ENCODE data around the gene CRADD.
"Not testable (repeated sequence)": the region's sequence is repeated elsewhere in the genome, so short reads cannot be mapped to it uniquely, and the experiment has no call there.

CRADD gene

GRCh38 chr12:93912086-93912733, 235.0 kb downstream of the CRADD start:
- DNase-seq = no peak

GRCh38 chr12:93913845-93914244, 236.7 kb downstream of the CRADD start:
- DNase-seq = no peak

GRCh38 chr12:93914281-93914680, 237.1 kb downstream of the CRADD start:
- DNase-seq = no peak

GRCh38 chr12:93915411-93915810, 238.2 kb downstream of the CRADD start:
- no peak for DNase-seq

- DNase-seq = no peak
These were observed 239.2 kb downstream of the CRADD start for GRCh38 chr12:93916402-93916801.

- no peak for DNase-seq
These were observed 241.1 kb downstream of the CRADD start for GRCh38 chr12:93918262-93918661.

DNA sequence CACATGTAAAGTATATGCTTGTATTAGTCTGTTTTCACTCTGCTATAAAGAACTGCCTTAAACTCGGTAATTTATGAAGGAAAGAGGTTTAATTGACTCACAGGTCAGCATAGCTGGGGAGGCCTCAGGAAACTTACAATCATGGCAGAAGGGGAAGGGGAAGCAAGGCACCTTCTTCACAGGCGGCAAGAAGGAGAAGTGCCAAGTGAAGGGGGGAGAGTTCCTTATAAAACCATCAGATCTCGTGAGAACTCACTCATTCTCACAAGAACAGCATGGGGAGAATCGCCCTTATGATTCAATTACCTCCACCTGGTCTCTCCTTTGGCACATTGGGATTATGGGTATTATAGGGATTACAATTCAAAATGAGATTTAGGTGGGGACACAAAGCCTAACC, 241.7 kb downstream of the CRADD start:
- DNase-seq = no peak

DNA sequence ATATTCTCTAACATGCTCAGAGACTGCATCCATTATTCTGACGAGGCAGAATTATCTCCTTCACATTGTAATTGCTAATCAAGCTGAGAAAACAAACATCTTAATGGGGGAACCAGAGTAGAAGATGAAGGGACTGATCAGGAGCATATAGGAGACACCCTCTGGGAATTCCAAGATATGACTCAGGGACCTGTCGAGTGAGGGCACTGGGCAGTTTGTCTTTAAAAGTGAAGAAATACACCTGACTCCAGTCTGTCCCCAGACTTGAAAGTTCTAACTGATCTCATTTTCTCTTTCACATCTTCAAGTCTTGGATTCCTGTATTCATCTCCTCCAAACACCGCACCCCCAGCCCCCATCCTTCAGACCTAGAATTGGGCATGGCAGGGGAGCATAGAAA, 244.3 kb downstream of the CRADD start:
- no peak for DNase-seq

DNA sequence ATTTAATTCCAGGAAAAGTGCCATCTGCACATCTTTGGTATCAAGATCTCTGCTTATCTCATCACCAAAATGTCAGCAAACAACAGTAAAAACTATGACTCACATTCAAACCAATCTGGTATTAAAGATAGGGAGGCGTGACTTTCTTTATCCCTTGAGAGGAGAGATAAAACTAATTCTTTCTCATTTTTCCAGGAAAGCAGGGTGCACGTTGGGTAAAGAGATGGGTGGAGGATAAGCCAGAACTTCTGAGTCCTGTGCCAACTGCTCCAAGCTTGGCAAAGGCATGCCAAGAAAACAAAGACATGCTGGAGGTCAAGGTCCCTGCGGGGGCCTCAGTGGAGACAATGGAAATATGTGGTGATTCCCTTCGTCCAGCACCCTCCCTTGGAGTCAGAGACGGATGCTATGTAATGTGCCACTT, 245.4 kb downstream of the CRADD start:
- no peak for DNase-seq

DNA sequence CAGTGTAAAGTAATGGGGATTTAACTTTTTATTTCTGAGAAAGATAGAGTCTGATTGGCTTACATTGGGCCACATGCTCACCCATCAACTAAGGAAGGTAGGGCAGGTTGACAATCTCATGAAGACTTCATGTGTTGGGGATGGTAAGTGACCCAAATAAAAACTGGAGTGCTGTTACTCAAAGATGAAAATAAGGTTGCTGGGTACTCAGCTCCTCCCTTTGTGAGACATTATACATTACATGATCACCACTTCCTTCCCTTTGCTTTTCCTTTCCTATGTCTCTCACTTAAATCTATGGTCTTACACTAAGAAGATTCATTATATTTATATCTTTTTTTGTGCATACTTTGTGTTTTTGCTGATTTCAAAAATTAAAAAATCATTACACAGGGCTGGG, 247.2 kb downstream of the CRADD start:
- no peak for DNase-seq

DNA sequence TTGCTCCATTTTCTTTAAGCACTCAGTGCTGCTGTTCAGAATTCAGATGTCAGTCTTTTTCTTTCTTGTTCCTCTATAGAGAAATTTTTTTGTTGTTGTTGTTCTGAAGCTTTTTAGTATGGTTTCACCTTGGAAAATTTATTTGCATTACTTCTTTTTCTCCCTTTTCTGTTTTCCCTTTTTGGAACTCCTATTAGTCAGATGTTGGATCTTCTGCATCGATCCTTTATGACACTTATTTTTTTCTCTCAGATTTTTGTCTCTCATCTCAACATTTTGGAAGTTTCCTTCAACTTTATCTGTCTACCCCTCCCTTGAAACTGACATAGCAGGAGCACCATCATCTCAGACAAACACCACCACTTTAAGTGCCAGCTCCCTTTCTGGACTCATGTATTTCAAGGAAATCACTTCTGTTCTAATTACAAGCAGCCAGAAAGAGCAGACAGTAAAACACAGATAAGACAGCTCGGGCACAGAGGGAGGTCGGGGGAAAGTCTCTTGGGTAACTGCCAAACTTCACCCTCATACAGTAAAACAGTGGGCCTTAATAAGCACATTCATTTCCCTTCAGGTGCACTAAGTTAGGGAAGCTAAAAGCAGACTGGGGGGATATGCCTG, 248.5 kb downstream of the CRADD start:
- no peak for DNase-seq

DNA sequence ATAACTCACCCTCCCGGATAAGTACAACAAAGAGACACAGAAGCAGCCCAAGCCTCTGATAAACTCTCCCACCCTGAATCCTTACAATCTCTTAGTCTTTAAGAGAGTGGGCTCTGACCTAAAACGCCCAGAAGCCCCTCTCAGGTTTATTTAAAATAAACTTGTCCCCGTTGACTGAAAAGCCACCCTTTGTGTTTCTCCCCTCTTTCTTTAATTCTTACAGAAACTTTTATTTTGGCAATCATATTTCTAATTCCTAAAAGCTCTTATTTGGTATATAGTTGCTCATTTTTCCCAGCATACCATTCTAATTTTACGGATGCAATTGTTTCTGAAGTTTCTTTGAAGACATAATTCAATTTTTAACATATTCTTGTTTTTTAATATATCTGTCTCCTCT, 249.1 kb downstream of the CRADD start:
- DNase-seq = no peak

DNA sequence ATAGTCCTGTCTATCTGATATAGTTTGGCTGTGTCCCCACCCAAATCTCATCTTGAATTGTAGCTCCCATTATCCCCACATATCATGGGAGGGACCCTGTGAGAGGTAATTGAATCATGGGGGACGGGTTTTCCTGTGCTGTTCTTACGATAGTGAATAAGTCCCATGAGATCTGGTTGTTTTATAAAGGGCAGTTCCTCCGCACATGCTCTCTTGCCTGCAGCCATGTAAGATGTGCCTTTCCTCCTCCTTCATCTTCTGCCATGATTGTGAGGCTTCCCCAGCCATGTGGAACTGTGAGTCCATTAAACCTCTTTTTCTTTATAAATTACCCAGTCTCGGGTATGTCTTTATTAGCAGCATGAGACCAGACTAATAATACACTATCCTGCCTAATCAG, 251.9 kb downstream of the CRADD start:
- not testable (repeated sequence) for DNase-seq

- no peak for DNase-seq
These were observed 260.6 kb downstream of the CRADD start for GRCh38 chr12:93937812-93938211.

DNA sequence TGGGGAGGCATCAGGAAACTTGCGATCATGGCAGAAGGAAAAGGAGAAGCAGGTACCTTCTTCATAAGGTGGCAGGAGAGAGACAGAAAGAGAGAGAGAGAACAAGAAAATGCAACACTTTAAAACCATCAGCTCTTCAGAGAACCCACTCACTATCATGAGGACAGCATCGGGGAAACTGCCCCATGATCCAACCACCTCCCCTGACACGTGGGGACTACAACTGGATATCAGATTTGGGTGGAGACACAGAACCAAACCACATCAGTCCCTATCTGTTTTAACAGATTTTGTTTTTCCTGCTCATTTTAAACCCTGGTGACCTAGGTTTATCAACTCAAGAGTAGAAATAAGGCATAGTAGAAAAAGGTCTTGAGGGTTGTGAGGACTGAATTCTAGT, 261.1 kb downstream of the CRADD start:
- DNase-seq = no peak

GRCh38 chr12:93938931-93939330, 261.8 kb downstream of the CRADD start:
- no peak for DNase-seq

DNA sequence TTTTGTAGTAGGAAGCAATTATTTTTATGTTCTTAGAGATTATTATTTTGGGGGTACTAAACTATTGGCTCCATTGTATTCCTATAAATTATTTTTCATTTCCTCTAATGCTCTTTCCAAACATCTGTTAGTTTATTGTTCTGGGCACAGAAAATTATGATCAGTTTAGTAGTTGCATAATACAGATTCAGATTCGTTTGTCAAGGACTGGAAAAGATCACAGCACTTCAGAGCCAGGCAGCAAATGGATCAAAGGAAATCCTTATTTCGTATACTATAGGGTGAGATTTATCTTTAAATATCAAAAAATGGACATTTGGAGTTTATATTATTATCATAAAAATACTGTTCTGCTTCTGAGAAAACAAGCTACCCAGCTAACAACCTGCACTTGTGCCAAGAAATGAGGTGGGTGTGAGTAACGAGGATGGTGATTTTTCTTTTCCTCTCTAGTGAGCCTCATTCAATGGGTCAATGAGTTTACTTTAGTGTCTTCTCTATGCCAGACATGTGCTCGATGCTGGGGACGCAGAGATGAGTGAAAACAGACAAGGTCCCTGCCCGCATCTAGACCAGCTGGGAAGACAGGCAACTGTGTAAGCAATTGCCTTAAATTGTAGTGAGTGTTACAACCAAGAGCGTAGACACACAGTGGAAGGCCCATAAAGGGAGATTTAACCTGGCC, 262.6 kb downstream of the CRADD start:
- no peak for DNase-seq

- no peak for DNase-seq
These were observed 266.6 kb downstream of the CRADD start for GRCh38 chr12:93943780-93944179.

DNA sequence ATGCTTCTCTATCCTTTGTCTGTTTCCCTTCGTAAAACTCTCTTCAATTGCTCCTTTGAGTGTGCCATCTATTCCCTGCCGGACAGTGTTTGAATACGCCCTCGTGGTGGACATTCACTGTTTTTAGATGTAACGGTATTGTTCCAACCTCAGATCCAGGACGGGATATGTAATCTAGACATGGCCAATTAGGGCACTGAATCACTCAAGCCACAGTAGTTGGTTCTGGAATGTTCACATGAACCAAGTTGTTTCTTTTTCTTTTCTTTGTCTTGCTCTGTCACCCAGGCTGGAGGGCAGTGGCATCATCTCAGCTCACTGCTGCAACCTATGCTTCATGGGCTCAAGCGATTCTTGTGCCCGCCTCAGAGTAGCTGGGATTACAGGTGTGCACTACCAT, 267.0 kb downstream of the CRADD start:
- no peak for DNase-seq

Measured in T1000 (cell line).